GM19468 (cell line): ENCODE measurements around the gene CFAP44.
A peak's percentile ranks its signal among the peaks of the same experiment; 100 is the strongest.
"Not testable (repeated sequence)": the region's sequence is repeated elsewhere in the genome, so short reads cannot be mapped to it uniquely, and the experiment has no call there.

ENCODE experiments used
- ATAC-seq: cut with Tn5 transposase; IDR thresholded peaks from one replicate; pipeline ENCODE4 v1.9.1; 2021; ENCODE audit warnings: mild to moderate bottlenecking, moderate library complexity, moderate number of reproducible peaks; ENCODE audit not compliant: unreplicated experiment; ENCODE audit errors: extremely low read depth

CFAP44 gene

GRCh38 chr3:113441051-113441770 is at the start of gene CFAP44:
Gene CFAP44 (minus strand): TSS chr3:113441493. CDS start chr3:113433664, 7,829 bp downstream.
- no peak for ATAC-seq

DNA sequence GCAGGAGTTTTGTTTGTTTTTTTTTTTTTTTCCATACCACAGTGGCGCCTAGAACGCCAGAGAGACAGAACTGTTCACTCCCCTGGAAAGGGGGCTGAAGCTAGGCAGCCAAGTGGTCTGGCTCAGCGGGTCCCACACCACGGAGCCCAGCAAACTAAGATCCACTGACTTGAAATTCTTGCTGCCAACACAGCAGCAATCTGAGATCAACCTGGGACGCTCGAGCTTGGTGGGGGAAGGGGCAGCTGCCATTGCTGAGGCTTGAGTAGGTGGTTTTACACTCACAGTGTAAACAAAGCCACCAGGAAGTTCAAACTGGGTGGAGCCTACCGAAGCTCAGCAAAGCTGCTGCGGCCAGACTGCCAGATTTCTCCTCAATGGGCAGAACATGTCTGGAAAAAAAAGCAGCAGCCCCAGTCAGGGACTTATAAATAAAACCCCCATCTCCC is 43.9 kb upstream of the CFAP44 start:
- ATAC-seq: no peak

DNA sequence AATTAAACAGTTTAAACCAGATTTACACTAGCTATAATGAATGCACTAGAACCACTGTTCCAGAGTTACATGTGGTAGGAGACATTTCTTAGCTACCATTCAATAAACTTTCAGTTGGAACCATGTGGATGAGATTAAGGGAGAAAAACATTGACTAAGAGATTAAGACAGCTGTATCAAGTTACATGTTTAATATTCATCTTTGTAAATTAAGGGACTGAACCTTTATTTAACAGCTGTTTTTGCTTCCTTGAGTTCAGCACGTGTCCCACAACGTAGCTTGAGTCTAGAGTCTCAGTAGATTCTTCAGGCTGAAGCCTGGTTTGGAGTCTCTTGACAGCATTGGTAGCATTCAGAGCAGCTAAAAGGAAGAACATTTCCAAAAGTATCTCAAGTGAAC is 27.2 kb upstream of the CFAP44 start:
- no peak for ATAC-seq

GRCh38 chr3:113461488-113461887 is 20.2 kb upstream of the CFAP44 start:
- ATAC-seq: no peak

DNA sequence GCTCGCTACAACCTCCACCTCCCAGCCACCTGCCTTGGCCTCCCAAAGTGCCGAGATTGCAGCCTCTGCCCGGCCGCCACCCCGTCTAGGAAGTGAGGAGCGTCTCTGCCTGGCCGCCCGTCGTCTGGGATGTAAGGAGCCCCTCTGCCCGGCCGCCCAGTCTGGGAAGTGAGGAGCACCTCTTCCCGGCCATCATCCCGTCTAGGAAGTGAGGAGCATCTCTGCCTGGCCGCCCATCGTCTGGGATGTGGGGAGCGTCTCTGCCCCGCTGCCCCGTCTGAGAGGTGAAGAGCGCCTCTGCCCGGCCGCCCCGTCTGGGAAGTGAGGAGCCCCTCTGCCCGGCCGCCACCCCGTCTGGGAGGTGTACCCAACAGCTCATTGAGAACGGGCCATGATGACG is 17.3 kb upstream of the CFAP44 start:
- ATAC-seq: not testable (repeated sequence)

DNA sequence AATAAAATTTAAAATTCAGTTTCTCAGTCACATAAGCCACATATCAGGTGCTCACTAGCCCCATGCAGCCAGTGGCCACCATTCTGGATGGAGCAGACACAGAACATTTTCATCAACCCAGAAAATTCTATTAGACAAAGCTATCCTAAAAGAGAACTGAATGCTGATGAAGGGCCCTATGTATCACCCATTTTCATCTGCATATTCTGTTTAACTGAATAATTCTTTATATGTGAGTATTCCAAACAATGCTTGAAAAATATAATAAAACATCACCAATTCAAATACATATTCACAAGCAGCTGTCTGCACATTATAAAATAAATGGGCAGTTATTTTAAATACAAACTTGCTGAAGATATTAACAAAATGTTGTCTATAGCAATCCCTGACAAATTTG is 14.2 kb upstream of the CFAP44 start:
- ATAC-seq: no peak

GRCh38 chr3:113454630-113455029 is 13.3 kb upstream of the CFAP44 start:
- ATAC-seq: no peak

DNA sequence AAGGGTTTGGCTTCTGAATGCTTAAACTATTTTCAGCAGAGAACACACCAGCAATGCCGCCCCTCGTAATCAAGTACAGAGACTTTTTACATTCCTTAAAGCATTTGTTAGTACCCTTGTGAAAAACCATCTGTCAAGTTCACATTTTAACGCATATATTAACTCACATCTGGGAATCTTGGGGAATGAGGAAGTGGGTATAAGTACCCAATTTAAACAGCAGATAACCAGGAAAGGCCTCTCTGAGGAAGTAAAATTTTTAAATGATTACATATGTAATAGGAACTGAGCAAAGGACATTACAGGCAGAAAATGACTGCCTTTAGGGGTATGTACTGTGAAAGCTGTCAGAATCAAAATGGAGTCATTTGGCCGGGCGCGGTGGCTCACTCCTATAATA is 12.8 kb upstream of the CFAP44 start:
- no peak for ATAC-seq

DNA sequence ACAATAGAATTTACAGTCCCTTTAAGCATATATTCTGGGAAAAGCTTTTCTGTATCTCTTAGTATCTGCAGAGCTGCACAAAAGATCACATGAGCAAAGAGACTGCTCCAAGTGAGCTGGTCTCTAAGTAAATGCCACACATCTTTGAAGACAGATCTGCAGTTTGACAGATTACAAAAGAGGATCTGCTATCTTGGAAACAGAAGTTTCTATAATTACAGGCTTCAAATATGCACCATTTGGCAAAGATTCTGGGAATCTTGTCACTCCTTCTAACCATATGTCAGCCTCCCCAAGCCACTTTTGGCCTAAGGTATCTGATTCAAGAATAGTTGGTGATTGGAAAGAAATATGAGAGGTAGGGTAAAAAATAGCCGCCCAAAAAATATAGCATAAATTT is 9.6 kb upstream of the CFAP44 start:
- ATAC-seq: no peak

DNA sequence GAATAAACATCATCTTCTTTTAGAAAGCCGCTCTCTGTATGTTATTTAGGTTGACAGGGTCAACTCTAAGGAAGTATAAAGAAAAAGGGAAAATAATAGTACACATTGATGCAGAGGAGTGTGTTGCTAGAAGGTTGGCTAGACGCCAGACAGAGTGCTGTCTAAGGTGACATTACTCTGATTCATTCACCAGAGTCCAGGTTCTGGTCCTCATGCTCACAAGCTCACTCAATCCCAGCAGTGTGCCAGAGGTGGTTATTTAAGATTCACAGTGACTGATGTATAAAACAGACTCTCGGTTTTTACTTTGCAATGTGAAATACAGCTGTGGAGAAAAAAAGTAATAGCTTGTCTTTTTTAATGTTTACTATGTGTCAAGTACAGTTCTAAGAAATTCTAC is 1.7 kb downstream of the CFAP44 start:
- no peak for ATAC-seq

DNA sequence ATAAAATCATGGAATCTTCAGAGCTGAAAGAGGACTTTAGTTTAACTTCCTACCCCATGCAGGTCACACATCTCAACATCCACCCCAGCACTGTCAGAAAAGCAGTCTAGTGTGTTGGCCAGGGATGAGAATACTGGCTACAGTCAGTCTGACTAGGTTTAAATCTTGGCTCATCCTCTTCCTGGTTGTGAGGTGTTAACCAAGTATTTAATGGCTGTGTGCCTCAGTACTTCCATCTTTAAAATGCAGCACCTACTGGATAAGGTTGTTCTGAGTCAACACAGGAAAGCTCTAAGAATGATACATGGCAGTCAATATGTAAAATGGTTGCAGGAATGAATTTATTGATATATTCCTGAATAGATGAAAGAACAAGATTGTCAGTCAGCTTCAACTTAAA is 3.1 kb downstream of the CFAP44 start:
- ATAC-seq: no peak

- ATAC-seq: no peak
Measured at GRCh38 chr3:113437411-113437810, 3.9 kb downstream of the CFAP44 start.

DNA sequence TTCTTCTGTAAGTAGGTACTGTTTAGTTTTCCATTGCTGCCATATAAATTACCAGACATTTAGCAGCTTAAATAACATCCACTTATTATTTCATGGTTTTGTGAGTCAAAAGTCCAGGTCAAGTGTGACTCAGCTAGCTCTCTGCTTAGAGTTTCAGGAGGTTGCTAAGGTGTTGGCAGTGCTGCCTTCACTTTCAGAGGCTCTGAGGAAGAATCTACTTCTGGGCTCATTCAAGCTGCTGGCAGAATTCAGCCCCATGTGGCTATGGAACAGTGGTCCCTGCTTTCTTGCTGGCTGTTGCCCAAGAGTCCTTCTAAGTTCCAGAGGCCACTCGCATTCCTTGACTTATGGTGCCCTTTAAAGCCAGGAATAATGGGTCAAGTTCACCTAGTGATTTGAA is 4.5 kb downstream of the CFAP44 start:
- ATAC-seq: no peak

DNA sequence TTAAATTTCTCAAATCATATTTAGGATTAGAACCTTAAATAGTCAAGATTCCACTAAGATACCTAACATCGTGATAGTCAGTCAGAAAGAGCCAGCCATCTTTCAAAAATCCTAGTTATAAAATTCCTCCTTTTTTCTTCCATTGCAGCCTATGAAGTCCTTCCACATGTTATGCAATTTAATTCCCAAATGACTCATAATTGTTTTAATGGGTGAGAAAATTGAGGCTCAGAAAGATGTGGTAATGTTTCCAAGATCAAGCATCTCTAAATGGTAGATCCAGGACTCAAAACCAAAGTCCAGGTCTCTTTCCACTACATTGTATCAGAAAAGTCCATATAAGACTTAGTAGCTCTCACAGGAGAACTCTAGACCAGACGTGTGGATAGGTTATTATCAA is 9.5 kb downstream of the CFAP44 start:
- no peak for ATAC-seq

DNA sequence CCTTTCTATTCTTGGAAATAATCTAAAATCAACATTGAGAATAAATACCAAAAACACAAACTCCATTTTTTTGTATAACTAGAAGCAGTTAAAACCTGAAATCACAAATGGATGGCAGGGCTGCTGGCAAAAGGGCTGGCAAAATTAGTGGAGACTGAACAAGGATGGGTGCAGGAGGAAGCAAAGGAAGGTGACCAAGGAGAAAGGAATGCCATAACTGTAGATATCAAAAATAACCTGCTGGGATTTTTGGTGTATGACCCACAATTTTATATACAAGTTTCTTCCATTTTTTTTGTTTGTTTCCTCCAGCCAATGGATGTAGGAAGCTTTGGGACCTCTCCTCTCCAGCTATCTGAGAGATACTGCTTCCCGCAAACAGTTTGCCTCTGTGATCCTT is 12.7 kb downstream of the CFAP44 start:
- ATAC-seq: no peak

GRCh38 chr3:113423699-113424098 is 17.6 kb downstream of the CFAP44 start:
- ATAC-seq: peak; percentile 71

- ATAC-seq: no peak
Measured at GRCh38 chr3:113421082-113421481, 20.2 kb downstream of the CFAP44 start.

DNA sequence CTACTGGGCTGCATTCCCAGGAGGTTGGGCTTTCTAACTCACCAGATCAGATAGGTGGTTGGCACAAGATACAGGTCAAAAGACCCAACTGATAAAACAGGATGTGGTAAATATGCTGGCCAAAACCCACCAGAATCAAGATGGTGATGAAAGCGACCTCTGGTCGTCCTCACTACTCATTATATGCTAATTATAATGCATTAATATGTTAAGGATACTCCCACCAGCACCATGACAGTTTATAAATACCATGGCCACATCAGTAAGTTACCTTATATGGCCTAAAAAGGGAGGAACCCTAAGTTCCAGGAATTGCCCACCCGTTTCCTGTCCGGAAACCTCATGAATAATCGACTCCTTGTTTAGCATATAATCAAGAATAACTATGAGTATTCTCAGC is 31.6 kb downstream of the CFAP44 start:
- ATAC-seq: no peak

DNA sequence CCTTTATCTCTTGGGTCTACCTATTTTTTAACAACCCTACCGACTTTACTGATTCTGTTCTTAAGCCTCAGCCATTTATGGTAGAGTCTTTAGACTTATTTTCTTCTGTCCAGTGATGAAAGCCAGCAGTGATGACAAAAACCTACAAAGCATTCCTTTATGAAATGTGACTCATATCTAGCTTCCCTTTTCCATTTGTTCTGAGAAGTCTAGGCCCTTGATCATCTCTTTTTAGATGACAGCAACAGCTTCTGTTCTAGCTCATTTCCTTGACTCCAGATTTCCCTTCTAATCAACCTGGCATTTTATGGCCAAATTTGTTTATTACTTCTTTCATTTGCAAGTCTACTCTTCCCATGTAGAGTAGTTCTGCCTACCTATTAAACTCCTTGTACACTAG is 36.1 kb downstream of the CFAP44 start:
- no peak for ATAC-seq

DNA sequence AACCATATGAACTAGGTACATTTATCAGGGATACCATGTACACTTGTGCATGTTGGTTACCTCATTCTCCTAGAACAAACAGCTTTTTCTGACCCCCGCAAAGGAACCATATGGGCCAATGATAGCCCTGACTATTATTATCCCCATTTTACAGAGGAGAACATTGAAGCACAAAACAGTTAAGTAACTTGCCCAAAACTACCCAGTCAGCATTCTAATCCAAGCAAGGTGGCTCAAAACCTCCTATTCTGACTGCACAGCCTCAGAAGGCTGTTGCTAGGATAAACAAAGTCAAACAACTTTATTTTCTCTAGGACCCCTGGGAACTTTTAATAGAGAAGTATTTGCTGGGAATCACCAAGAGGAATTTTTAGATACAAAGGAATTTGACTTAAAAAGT is 36.7 kb downstream of the CFAP44 start:
- ATAC-seq: no peak
